Measurements from ENCODE around the gene HYAL3. TPM values are rescaled to one million over a fixed set of nuclear protein-coding genes. Genes with fewer than 3 reads are reported as not detected.
A peak's percentile ranks its signal among the peaks of the same experiment; 100 is the strongest.

HYAL3 gene
- total and polyA plus RNA-seq, 2 of the 13 experiments (the other 11 are each of a cell fraction or from before 2014, with no cell fraction given), result 5.5 to 10.4 TPM

GRCh38 chr3:50299929-50300680 lies 900 bp upstream of the HYAL3 start (continued):
- TF ChIP-seq NPAS2 (CRISPR knock-in tag; IDR thresholded peaks at IDR 0.05; ENCODE audit: borderline replicate concordance) (no peak), ZBTB26 (CRISPR knock-in tag; IDR thresholded peaks at IDR 0.05; ENCODE audit: borderline replicate concordance) (no peak), GFI1 (CRISPR knock-in tag; IDR thresholded peaks at IDR 0.05; ENCODE audit: borderline replicate concordance) (no peak), RBM39 (IDR thresholded peaks at IDR 0.05; ENCODE audit: low read depth, low read length, poor library complexity, severe bottlenecking) (no peak), ZNF33A (CRISPR knock-in tag; IDR thresholded peaks at IDR 0.05; ENCODE audit: borderline replicate concordance) (no peak), ZSCAN12 (CRISPR knock-in tag; IDR thresholded peaks at IDR 0.05) (no peak), MYNN (CRISPR knock-in tag; IDR thresholded peaks at IDR 0.05; ENCODE audit: low read depth) (no peak), GATAD2A (CRISPR knock-in tag; IDR thresholded peaks at IDR 0.05) (no peak), RXRA (CRISPR knock-in tag; IDR thresholded peaks at IDR 0.05) (no peak), TFDP1 (CRISPR knock-in tag; IDR thresholded peaks at IDR 0.05; ENCODE audit: borderline replicate concordance) (no peak), ZNF44 (CRISPR knock-in tag; IDR thresholded peaks at IDR 0.05) (no peak), ZNF563 (CRISPR knock-in tag; IDR thresholded peaks at IDR 0.05) (no peak), ATF1 (CRISPR knock-in tag; IDR thresholded peaks at IDR 0.05) (peak; percentile 18; the same call in 1 of the 2 replicates), NKX3-1 (CRISPR knock-in tag; IDR thresholded peaks at IDR 0.05) (no peak), YY1 (IDR thresholded peaks at IDR 0.05; ENCODE audit: insufficient read depth, insufficient replicate concordance, low read depth, low read length) (no peak), MBNL3 (CRISPR knock-in tag; conservative IDR thresholded peaks at IDR 0.05) (no peak), RFXAP (CRISPR knock-in tag; IDR thresholded peaks at IDR 0.05; ENCODE audit: borderline replicate concordance) (0 out of 2 replicates have a peak, but pooled peaks have one; percentile 7), ZNF280B (CRISPR knock-in tag; IDR thresholded peaks at IDR 0.05; ENCODE audit: borderline replicate concordance) (no peak), BATF2 (CRISPR knock-in tag; IDR thresholded peaks at IDR 0.05) (0 out of 2 replicates have a peak, but pooled peaks have one; percentile 38), IRF1 (CRISPR knock-in tag; IDR thresholded peaks at IDR 0.05; ENCODE audit: low read depth) (no peak), SKIL (CRISPR knock-in tag; IDR thresholded peaks at IDR 0.05; ENCODE audit: borderline replicate concordance) (no peak), ZNF547 (CRISPR knock-in tag; IDR thresholded peaks at IDR 0.05) (no peak)
